HUDEP-2 (cell line): ENCODE results near the gene DCAF4.

Experiments used
- DNase-seq, 76 experiments: peaks; one replicate each; lab custom pipeline; 2025; ENCODE audit not compliant: unreplicated experiment in 76 of 76; lab: John Stamatoyannopoulos, UW

DCAF4 gene

GRCh38 chr14:72962829-72963312 is 36.6 kb downstream of the DCAF4 start:
- DNase-seq = peak in 46 of 76 experiments; percentile 2 to 73 (median 26)

GRCh38 chr14:72965249-72965648 is 39.0 kb downstream of the DCAF4 start:
- DNase-seq = no peak

- DNase-seq = no peak
Observed at GRCh38 chr14:72966038-72966437, 39.8 kb downstream of the DCAF4 start.

DNA sequence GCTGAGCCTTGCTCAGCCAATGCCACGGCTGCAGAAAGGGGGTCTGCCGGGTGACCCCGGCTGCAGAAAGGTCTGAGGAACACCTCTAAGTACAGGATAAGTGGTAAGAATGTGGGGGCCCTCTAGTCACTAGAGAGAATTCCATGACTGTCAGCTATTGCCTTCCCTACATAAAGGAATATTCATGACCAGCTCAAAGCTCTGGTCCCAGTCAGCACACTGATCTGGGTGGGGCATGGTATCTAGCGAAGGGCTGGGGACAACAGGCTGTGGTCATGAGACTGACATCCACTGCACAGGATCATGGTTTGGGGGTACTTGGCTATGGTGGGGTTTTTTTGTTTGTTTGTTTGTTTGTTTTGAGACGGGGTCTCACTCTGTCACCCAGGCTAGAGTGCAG is 42.1 kb downstream of the DCAF4 start:
- DNase-seq = no peak

- no peak for DNase-seq
Observed at GRCh38 chr14:72970058-72970630, 43.9 kb downstream of the DCAF4 start.

DNA sequence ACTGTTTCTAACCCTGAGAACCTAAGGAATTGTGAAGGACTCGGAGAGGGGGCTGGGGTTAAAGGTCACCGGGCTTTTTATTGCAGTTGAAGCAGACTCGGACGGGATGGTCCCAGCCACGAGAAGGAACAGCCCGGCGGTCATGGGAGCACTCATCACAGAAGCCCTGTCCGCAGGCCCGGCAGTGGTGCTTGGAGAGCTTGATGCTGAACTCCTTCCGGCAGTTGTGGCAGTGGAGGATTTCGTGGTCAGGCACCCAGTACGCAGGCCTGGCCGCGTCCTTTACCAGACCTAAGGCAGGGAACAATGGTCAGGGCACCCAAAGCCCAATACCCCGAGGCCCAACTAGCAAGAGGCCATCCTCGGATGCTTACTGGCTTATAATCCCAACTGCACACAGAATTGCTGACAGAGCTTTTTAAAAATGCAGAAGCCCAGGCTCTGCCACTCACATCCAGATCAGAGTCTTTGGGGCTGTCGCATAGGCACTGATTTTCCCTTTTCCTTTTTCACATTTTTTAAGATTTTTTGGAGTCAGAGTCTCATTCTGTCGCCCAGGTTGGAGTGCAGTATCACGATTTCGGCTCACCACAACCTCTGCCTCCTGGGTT is 44.7 kb downstream of the DCAF4 start:
- no peak for DNase-seq

DNA sequence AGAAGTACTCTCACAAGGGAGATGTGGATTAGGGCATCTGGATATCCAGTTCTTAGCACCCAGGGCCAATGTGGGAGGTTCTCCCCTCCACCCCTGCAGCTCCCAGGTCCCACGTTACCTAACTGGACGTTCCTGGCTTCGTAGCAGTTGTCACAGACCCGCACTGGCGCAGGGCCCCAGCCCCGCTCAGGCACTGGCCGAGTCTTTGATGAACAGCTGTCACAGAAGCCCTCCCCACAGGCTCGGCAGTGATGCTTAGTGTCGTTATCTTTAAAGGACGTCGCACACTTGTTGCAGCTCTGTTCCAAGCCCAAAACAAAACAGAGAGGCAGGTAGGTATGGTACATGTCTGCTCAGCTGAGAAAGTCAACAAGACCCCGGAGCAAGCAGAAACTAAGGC is 48.4 kb downstream of the DCAF4 start:
- no peak for DNase-seq

- peak in 10 of 76 experiments; percentile 2 to 41 (median 7) for DNase-seq
Observed at GRCh38 chr14:72975770-72976169, 49.5 kb downstream of the DCAF4 start.

GRCh38 chr14:72978856-72979255 is 52.6 kb downstream of the DCAF4 start:
- DNase-seq = no peak

DNA sequence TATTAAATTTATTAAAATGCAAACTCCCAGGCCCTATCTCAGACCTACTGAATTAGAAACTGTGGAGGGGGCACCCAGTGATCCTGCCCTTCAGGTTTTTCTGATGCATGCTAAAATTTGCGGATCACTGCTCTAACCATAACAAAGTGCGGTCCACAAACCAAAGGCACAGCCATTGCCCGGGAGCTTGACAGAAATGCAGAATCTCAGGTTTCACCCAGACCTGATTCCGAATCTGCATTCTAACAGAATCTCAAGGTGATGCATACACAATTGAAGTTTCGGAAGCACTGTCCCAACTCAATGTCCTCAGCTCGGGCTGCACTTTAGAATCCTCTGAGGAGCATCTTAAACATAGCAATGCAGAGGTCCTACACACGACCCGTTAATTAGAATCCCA is 54.6 kb downstream of the DCAF4 start:
- no peak for DNase-seq

- no peak for DNase-seq
Observed at GRCh38 chr14:72982146-72982708, 56.0 kb downstream of the DCAF4 start.

- DNase-seq = no peak
Observed at GRCh38 chr14:72986214-72986613, 60.0 kb downstream of the DCAF4 start.

DNA sequence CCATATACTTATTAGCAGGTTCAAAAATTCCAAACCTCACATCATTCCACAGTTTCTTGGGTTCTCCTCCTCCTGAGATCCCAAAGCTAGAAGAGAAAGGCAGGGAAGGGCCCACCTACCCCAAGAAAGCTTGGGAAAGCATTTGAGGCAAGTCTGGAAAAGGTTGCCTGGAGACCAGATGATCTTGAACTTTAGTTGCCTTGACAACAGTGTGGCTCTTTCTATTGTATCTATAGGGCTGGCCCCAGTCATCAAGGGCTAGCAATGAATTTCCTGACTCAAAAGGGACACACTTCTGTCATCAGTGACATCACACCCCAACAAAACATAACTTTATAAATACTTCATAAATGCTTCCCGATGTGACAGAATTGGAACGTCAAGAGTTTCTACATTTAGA is 60.6 kb downstream of the DCAF4 start:
- DNase-seq = no peak

GRCh38 chr14:72990171-72990570 is 63.9 kb downstream of the DCAF4 start:
- no peak for DNase-seq

- DNase-seq = no peak
Observed at GRCh38 chr14:72996916-72997315, 70.7 kb downstream of the DCAF4 start.

DNA sequence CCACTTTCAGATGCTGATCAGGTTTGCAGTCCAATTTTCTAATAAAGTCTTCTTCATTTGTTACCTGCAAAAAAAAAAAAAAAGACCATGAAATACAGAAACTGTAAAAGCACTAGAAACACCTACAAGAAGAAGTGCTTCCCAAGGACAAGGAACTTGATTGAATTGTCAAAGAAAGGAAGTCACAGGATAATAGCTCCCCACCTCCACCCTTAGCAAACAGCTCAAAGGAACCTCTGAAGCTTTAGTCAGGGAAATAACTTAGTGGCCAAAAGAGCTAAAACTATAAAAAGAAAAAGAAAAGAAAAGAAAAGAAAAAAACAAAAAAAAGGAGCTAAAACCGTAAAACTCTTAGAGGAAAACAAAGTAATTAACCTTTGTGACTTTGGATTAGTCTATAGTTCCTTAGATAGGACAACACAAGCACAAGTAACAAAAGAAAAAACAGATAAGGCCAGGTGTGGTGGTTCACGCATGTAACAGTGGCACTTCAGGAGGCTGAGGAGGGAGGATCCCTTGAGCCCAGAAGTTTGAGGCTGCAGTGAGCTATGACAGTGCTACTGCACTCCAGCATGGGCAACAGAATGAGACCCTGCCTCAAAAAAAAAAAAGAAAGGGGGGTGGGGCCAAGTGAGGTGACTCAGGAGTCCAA is 72.1 kb downstream of the DCAF4 start:
- DNase-seq = no peak

DNA sequence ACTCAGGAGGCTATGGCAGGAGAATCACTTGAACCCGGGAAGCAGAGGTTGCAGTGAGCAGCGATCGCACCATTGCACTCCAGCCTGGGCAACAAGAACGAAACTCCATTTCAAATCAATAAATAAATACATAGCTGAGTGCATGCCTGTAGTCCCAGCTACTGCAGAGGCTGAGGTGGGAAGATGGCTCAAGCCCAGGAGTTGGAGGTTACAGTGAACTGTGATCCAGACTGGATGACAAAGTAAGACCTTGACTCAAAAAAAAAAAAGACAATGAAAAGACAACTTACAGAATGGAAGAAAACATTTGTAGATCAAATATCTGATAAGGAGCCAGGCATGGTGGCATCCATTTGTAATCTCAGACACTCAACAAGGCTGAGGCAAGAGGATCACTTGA is 73.1 kb downstream of the DCAF4 start:
- DNase-seq = no peak

DNA sequence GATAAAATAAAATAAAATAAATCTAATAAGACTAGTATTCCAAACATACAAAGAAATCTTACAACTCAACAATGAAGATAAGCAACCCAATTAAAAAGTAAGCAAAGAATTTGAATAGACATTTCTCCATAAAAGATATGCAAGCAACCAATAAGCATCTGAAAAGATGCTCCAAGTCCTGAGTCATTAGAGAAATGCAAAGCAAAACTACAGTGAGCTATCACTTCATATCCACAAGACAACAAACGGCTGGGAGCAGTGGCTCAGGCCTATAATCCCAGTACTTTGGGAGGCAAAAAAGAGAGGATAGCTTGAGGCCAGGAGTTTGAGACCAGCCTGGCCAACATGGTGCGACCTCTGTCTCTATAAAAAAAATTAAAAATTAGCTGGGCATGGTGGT is 73.8 kb downstream of the DCAF4 start:
- DNase-seq = no peak

DNA sequence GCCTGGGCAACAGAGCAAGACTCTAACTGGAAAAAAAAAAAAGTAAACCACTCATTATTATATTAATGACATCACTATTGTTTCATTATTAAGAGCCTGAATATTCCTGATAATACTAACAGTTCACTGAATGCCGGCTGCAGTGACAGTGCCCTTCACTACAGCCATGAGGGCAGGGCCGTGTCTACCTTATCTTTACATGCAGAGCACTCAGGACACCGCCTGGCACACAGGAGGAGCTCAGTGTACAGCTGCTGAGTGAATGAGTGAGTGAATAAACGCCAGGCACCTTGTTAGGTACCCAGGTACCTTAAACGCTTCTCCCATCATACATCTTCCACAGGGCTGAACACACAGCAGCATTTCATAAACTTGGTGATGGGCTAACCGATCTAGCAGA is 77.4 kb downstream of the DCAF4 start:
- peak in 72 of 76 experiments; percentile 6 to 79 (median 54) for DNase-seq

- peak in 4 of 76 experiments; percentile 4 to 46 (median 30) for DNase-seq
Observed at GRCh38 chr14:73004641-73005040, 78.4 kb downstream of the DCAF4 start.

DNA sequence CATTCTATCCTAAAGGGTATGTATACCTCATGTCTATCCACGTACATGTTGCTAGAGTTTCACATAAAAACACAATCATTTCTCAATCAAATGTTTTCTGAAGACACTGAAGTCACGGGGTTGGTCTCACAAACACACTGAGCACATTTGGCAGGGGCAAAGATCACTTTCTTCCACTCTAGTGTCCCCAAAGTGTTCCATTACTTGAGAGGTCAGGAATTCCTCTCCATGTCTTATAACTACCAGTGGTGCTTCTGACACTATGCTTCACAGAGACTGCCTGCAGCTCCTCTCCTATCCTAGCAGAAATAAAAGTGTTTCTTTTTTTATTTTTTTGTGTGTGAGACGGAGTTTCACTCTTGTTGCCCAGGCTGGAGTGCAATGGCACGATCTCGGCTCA is 81.6 kb downstream of the DCAF4 start:
- no peak for DNase-seq

DNA sequence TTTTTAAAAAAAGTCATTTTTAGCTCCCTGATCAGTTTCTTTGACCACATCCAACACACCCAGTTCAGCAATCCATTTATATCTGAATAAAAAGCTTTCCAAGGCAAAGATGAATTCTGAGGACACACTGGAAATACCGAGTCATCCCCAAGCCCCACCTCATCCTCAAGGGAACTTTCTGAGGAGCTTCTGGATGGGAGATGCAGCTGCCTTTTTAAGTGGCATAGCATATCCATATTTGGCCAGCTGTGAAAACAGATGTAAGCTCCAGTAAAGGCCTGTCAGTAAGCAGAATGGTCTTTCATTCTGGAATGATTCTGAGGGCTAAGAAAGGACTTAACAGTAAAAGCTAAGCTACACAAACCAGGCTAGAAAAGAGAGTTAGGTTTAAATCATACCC is 82.2 kb downstream of the DCAF4 start:
- no peak for DNase-seq
